Gastrocnemius medialis (tissue), 4 donors: ENCODE measurements around the gene DTWD2.

Experiments
- CTCF ChIP-seq, 5 experiments: fragments of 450-650 bp in 3 of 5; fragments of 200-600 bp in 2 of 5; sonication (generic) in 2 of 5; IDR thresholded peaks in 4 of 5; conservative IDR thresholded peaks in 1 of 5; 1 replicate in 4 of 5; 2 replicates in 1 of 5; pipeline ENCODE4 v1.5.1; 2016 to 2019; ENCODE audit warnings: antibody characterized with exemption in 5 of 5, mild to moderate bottlenecking in 3 of 5, moderate library complexity in 3 of 5
- POLR2A ChIP-seq, 2 donors: fragments of 450-650 bp; IDR thresholded peaks; one replicate each; pipeline ENCODE4 v1.6.1; 2017; ENCODE audit warnings: antibody characterized with exemption in 2 of 2, mild to moderate bottlenecking in 2 of 2, moderate library complexity in 2 of 2

DNA sequence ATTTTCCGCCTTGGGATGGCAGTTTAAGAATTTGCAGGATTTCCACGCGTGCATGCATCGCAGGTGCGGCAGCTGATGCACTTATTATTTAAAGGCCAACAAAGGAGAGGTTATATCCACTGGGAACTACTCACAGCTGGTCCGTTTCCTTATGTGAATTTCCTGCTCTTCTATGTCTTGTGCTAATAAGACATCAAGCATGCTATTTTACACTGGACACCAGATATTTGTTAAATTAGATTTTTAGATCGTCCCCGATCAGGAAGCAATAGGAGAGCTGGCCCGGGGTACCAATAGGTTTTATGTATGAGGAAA, 476 bp upstream of the DTWD2 start:
- TF ChIP-seq CTCF (IDR thresholded peaks at IDR 0.05 in 4 of 5, conservative IDR thresholded peaks at IDR 0.05 in 1 of 5) (no peak), POLR2A (IDR thresholded peaks at IDR 0.05) (no peak)
